Measurements from ENCODE around the gene VPS8.
A peak's percentile ranks its signal among the peaks of the same experiment; 100 is the strongest.

- TF ChIP-seq EZH2 (IDR thresholded peaks at IDR 0.05; ENCODE audit: borderline replicate concordance, low read length) = no peak
- TF ChIP-seq, protein P1, sequence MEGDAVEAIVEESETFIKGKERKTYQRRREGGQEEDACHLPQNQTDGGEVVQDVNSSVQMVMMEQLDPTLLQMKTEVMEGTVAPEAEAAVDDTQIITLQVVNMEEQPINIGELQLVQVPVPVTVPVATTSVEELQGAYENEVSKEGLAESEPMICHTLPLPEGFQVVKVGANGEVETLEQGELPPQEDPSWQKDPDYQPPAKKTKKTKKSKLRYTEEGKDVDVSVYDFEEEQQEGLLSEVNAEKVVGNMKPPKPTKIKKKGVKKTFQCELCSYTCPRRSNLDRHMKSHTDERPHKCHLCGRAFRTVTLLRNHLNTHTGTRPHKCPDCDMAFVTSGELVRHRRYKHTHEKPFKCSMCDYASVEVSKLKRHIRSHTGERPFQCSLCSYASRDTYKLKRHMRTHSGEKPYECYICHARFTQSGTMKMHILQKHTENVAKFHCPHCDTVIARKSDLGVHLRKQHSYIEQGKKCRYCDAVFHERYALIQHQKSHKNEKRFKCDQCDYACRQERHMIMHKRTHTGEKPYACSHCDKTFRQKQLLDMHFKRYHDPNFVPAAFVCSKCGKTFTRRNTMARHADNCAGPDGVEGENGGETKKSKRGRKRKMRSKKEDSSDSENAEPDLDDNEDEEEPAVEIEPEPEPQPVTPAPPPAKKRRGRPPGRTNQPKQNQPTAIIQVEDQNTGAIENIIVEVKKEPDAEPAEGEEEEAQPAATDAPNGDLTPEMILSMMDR (IDR thresholded peaks at IDR 0.05; ENCODE audit: low read length) = peak; percentile 15; the same call in 1 of the 2 replicates
These were observed 258.7 kb downstream of the VPS8 start for GRCh38 chr3:185070491-185071286.

Data from OCI-LY1 (cell line).